HUES48 (cell line): Measurements from ENCODE around the gene CCL27.

ENCODE experiments used
- H3K27ac ChIP-seq: one replicate; pipeline ENCODE4 v1.7.0; 2013; ENCODE audit warnings: low read depth, low read length, inconsistent platforms
- H3K27me3 ChIP-seq: 2 replicates; pipeline ENCODE4 v1.6.1; 2013; ENCODE audit warnings: mild to moderate bottlenecking, low read length; ENCODE audit not compliant: control insufficient read depth, insufficient read depth
- H3K36me3 ChIP-seq: 2 replicates; pipeline ENCODE4 v1.6.1; 2013; ENCODE audit warnings: low read length; ENCODE audit not compliant: control insufficient read depth, insufficient read depth
- H3K4me1 ChIP-seq: 2 replicates; pipeline ENCODE4 v1.6.1; 2013; ENCODE audit warnings: mild to moderate bottlenecking, low read length; ENCODE audit not compliant: control insufficient read depth, insufficient read depth
- H3K4me3 ChIP-seq: 2 replicates; pipeline ENCODE4 v1.5.1; 2013; ENCODE audit warnings: mild to moderate bottlenecking, low read depth, low read length
- H3K9ac ChIP-seq: 2 replicates; pipeline ENCODE4 v1.6.1; 2013; ENCODE audit warnings: mild to moderate bottlenecking, low read depth, low read length, moderate library complexity
- H3K9me3 ChIP-seq: 2 replicates; pipeline ENCODE4 v1.6.1; 2013; ENCODE audit warnings: low read length; ENCODE audit not compliant: control insufficient read depth, insufficient read depth

The CCL27 gene

DNA sequence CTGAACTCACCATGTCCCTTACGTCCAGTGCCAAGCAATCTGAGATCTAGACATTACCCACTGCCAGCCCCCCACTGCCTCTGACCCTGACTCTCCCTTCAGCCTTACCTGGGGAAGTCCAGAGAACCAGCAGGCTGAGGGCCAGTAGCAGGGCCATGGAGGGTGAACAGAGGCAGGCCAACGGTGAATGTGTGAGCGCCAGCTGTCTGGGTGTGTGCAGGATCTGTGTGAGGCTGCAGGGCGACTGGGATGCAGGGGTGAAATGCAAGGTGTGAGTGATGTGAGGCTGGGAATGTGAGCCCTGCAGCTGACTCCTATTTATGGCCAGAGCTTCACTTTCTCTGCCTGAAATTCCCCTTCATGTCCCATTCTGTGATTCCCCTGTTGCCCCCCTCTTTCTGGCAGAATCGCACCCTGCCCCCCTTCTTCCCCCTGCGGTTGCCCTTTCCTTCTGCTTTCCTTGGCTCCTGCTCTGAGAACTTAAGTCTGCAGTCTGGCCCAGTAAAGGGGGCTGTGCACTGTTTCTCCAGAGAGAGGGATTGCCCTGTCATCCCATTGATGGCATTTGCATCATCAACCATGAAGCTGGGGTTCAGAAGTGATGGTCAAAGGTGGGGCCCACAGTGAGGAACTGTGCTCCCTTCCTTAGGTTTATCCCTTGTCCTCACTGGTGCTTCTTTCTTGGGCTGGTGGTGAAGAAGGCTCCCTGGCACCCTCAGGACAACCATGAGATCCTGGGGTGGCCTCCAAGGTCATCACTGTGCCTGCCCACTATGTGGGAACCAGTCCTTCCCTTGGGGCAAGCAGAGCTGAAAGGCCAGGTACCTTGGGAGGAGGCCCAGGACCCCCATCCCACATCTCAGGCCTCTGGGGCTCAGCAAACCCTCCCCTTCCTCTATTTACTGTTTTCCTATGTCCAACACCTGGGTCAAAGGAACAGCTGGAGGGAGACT is 28.8 kb upstream of the CCL27 start, which contains the start of gene CCL19:
CCL19 (minus strand) TSS at position 294 of the 953 bp plus-strand sequence; CDS start at position 157, 137 bp downstream.
- peaks cover 8% of the 10 kb centered on the region; the same call in 1 of the 2 replicates for H3K4me1 ChIP-seq
- H3K9me3 ChIP-seq, result no peaks in the 10 kb centered on the region
- no peak within 1 kb of the TSS for H3K27ac ChIP-seq
- H3K4me3 ChIP-seq, result no peak within 1 kb of the TSS
- no peaks in the 10 kb centered on the region for H3K27me3 ChIP-seq
- no peak within 1 kb of the TSS for H3K9ac ChIP-seq
- H3K36me3 ChIP-seq, result no peaks in the 10 kb centered on the region

DNA sequence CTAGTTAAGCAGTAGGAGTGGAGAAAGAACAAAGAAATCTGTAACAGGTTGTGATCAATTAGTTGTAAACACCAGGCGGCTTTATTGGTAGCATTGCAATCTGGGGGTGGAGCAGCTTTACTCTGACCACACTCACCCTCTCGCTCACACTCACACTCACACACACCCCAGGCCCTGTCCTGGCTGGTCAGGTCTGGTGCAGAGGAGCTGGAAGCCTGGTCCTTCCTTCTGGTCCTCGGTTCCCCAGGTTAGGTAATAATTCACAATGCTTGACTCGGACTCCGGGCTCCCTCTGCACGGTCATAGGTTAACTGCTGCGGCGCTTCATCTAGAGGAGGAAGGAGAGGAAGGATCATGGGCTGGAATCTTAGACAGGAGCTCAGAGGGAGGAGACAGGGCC is 27.1 kb upstream of the CCL27 start:
- Histone ChIP-seq H3K4me3 (no peak overlapping the region), H3K9ac (no peak overlapping the region), H3K4me1 (peaks cover 8% of the 10 kb centered on the region; the same call in 1 of the 2 replicates), H3K9me3 (no peaks in the 10 kb centered on the region), H3K36me3 (no peaks in the 10 kb centered on the region), H3K27me3 (no peaks in the 10 kb centered on the region), H3K27ac (no peak overlapping the region)

DNA sequence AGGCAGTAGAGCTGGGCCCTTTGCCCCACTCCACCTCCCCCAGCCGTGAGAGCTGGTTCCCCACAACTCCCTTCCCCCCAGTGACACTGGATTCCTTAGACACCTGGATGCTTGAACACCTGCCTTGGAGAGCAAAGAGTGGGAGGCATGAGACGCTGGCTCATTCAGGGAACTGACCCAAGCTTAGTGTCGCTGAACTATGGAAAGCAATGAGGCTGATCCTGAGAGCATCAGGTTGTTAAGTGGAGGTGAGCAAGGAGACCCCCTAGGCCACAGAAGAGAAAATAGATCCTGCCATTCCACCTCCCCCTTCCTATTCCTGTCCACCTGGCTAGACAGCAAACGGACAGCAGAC is 26.6 kb upstream of the CCL27 start:
- Histone ChIP-seq H3K4me3 (no peak overlapping the region), H3K4me1 (peaks cover 8% of the 10 kb centered on the region; the same call in 1 of the 2 replicates), H3K27me3 (no peaks in the 10 kb centered on the region), H3K9ac (no peak overlapping the region), H3K27ac (no peak overlapping the region), H3K36me3 (no peaks in the 10 kb centered on the region), H3K9me3 (no peaks in the 10 kb centered on the region)

DNA sequence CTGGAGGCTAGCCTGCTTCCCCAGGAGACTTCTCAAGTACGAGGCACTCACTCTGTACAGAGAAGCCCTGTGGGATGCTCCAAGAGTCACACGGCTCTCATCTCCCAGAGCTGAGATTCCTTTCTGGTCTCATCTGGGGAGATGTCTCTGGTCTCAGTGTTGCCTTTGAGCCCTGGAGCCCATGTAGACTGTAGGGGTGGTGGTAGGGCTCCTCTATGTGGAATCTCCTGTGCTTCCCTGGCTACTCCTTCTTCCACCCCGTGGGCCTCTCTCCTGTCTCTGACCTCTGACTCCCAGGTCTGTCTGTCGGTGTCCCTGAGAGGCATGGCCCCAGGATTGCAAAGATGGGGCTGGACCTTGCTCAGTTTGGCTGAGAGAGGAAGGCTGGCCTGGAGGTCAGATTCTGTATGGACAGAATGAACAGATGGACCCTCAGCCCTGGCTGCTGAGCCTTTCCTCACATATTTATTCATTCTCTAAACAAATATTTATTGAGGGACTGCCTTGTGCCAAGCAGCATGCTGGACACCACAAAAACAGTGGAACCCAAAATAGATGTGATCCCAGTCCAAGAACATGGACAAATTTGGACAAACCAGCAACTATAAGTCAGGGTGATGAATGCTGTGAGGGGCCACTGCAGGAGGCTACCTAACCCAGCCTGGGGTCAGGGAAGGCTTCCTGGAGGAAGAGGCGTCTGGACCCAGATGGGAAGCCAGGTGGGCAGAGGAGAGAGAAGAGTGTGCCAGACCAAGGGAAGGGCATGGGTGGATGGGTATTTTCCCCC is 26.1 kb upstream of the CCL27 start:
- Histone ChIP-seq H3K27me3 (no peaks in the 10 kb centered on the region), H3K9ac (no peak overlapping the region), H3K36me3 (no peaks in the 10 kb centered on the region), H3K4me1 (peaks cover 8% of the 10 kb centered on the region; the same call in 1 of the 2 replicates), H3K4me3 (no peak overlapping the region), H3K27ac (no peak overlapping the region), H3K9me3 (no peaks in the 10 kb centered on the region)

DNA sequence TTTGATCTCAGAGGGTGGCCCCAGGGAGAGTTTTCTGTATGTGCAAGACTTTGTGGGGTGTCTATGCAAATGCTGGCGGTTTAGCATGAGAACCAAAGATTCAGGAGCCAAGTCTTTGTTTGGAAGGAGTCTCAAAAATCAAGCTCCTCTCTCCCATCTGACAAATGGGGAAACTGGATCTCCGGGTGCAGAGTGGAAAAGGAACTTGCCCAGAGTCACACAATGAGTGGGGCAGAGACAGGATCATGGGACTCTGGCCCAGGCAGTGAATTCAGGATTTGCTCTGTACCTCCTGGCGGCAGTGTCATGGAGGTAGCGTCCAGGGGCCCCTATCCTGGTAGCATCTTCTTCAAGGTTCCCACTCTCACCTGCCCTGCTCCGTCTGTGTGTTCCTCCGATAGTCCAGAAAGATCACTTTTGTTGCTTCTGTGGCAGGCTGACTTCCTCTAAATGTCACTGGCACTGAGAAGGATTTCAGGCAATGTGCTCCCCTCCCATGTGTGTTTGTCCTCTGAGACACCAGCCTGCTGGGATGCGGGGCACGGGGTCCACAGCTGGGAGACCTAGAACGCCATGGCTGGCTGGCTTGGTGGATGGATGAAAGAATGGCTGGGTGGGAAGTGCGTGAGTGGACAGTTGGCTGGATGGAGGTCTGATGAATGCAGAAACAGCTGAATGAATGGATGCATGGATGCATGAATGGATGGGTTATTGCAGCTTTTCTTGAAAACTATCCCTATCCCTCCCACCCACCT is 25.0 kb upstream of the CCL27 start:
- Histone ChIP-seq H3K36me3 (no peaks in the 10 kb centered on the region), H3K27me3 (no peaks in the 10 kb centered on the region), H3K27ac (no peak overlapping the region), H3K9ac (no peak overlapping the region), H3K4me1 (peaks cover 8% of the 10 kb centered on the region; the same call in 1 of the 2 replicates), H3K4me3 (no peak overlapping the region), H3K9me3 (no peaks in the 10 kb centered on the region)

DNA sequence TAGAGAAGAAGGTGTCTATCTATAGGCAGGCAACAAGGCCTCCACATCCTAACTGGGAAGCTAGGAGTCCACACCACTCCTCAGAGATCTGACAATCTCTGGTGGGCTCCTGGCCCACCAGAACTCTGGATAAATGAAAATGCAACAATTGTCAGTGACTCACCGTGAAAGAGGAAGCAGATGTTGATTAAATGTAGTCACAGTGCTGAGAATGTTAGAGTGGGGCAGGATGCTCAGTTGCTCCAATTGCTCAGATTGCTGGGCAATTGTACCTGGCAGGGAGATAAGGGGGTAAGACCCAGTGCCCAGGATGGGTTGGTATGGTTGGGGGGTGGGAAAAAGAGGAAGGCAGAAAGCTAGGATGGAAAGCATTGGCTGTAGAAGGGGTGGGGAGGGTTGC is 24.3 kb upstream of the CCL27 start:
- H3K4me3 ChIP-seq, result no peak overlapping the region
- H3K27ac ChIP-seq, result no peak overlapping the region
- H3K27me3 ChIP-seq, result no peaks in the 10 kb centered on the region
- peaks cover 8% of the 10 kb centered on the region; the same call in 1 of the 2 replicates for H3K4me1 ChIP-seq
- no peak overlapping the region for H3K9ac ChIP-seq
- H3K9me3 ChIP-seq, result no peaks in the 10 kb centered on the region
- no peaks in the 10 kb centered on the region for H3K36me3 ChIP-seq

DNA sequence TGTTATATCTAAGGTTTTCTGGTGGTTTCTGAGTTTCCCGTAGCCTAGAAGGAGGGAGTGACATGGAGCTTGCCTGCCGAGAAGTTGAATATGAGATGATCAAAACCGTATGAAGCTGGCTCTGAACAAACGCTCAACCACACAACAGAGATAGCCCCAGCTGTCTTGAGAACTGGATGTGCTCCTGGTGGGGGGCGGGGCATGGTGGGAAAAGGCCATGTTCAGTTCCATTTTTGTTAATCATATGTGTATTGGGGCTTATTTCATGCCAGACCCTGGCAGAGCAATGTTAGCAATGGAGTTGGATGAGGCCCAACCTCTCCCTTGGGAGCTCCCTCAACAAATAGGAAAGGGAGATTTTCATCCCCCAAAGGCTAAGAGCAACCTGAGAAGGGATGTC is 23.8 kb upstream of the CCL27 start:
- Histone ChIP-seq H3K27ac (no peak overlapping the region), H3K4me3 (no peak overlapping the region), H3K9me3 (no peaks in the 10 kb centered on the region), H3K9ac (no peak overlapping the region), H3K27me3 (no peaks in the 10 kb centered on the region), H3K36me3 (no peaks in the 10 kb centered on the region), H3K4me1 (peaks cover 8% of the 10 kb centered on the region; the same call in 1 of the 2 replicates)

DNA sequence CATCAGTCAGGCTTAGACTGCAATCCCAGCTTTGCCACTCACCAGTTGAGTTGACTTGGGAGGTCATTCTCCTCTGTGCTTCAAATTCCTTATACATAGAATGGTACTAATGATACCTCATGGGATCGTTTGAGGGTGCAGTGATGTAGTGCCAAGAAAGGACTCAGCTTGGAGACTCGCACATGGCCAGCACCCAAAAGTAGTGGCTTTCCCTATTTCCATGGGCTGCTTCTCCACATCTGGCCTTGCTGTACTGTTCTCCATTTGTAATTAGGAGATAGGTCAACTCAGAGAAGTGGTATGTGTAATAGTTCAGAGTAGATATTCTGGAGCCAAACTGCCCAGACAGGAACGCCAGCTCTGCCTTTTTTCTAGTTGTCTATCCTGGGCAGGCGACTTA is 23.1 kb upstream of the CCL27 start:
- Histone ChIP-seq H3K4me1 (peaks cover 8% of the 10 kb centered on the region; the same call in 1 of the 2 replicates), H3K9ac (no peak overlapping the region), H3K27ac (no peak overlapping the region)

DNA sequence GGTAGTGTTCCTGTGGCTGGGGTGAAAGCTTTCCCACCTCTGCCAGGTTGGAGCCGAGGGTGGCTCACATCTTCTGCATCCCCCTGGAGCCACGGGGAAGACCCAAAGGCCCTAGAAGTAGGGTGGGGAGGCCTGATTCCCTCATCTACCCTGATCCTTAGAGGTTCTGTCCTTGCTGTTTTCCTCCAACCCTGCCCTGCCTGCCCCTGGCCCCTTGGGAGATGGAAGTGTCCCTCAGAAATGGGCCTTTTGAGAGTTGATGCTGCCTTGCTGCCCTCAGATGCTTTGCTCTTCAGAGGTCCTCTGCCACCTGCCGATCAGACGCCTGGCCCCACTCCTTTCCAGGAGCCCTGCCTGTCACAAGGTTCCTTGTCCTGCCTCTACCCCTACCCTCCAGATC is 22.4 kb upstream of the CCL27 start:
- H3K4me3 ChIP-seq, result no peak overlapping the region
- H3K9ac ChIP-seq, result no peak overlapping the region
- no peak overlapping the region for H3K27ac ChIP-seq
- H3K9me3 ChIP-seq, result no peaks in the 10 kb centered on the region
- H3K27me3 ChIP-seq, result no peaks in the 10 kb centered on the region
- H3K4me1 ChIP-seq, result peaks cover 8% of the 10 kb centered on the region; the same call in 1 of the 2 replicates
- H3K36me3 ChIP-seq, result no peaks in the 10 kb centered on the region

More for the DNA sequence above, 23.1 kb upstream of the CCL27 start:
- Histone ChIP-seq H3K9me3 (no peaks in the 10 kb centered on the region), H3K4me3 (no peak overlapping the region), H3K36me3 (no peaks in the 10 kb centered on the region), H3K27me3 (no peaks in the 10 kb centered on the region)

DNA sequence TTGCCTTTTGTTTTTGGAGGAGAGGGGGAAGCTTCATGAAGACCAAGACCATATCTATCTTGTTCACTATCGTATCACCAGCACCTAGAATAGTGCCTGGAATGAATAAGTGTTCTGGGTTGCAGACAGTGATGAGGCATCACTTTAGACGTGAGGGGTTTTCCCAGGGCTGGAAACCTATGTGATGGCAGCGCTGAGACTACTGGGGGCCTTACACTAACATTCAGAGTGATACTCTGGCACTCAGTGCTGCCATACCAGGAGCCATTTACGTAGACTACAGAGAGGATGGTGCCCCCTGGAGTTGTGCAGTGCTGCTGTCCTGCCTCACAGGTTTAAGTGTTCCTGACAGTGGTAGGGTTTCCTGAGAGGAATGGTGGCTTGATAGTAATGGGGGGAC is 21.7 kb upstream of the CCL27 start:
- H3K4me1 ChIP-seq, result peaks cover 8% of the 10 kb centered on the region; the same call in 1 of the 2 replicates
- H3K36me3 ChIP-seq, result no peaks in the 10 kb centered on the region
- H3K4me3 ChIP-seq, result no peak overlapping the region
- H3K27ac ChIP-seq, result no peak overlapping the region
- H3K9ac ChIP-seq, result no peak overlapping the region
- H3K9me3 ChIP-seq, result no peaks in the 10 kb centered on the region
- H3K27me3 ChIP-seq, result no peaks in the 10 kb centered on the region
